GM08714 (cell line): ENCODE results near the gene GRIA1.

Source experiments
- H3K4me3 ChIP-seq: fragments of 200-500 bp; sonication (Bioruptor generic); 2 replicates; pipeline ENCODE4 v1.5.1; 2014; ENCODE audit warnings: mild to moderate bottlenecking, low read length, inconsistent platforms
- ZNF274 ChIP-seq: IDR thresholded peaks from 2 replicates; pipeline ENCODE4 v1.6.1; 2012; ENCODE audit warnings: mild to moderate bottlenecking, low read depth, low read length

Gene GRIA1

DNA sequence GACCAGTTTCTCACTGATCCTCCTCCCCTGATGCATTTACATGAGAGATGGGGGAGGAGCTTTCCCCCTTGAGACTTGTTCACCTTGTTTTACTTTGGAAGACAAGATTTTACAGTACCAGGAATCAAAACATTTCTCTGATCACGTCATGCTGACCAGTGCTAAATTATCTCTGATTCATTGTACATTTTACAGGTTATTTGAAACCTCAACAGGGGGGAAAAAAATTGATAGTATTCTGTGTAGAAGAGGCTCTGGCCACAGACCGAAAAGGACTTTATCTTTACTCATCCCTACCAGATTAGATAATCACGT lies 133.9 kb downstream of the GRIA1 start:
- no peak for TF ChIP-seq ZNF274
- H3K4me3 ChIP-seq: no peak overlapping the region

DNA sequence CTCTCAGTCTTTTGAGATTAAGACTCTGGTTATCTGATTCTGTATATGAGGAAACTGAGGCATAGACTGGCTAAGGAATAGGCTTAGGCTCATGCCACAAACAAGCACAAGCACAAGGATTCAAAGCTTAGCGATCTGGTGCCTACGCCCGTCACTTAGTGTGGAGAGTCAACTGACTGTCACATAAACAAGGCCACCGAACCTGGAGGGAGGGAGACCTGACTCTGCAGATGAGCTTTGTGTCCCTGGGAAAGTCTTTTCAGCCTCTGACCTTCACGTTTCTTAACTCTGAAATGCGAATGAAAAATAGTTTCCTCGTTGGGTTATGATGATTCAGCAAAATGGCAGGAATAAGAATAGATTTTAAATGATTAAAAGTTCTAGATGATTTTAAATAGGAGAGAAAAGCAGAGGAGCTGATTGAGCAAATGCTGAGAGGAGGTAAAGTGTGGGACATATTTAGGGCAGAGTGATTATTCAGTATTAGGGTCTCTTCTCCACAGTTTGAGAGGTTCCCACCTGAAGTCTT lies 135.4 kb downstream of the GRIA1 start:
- no peak for TF ChIP-seq ZNF274
- no peak overlapping the region for H3K4me3 ChIP-seq

DNA sequence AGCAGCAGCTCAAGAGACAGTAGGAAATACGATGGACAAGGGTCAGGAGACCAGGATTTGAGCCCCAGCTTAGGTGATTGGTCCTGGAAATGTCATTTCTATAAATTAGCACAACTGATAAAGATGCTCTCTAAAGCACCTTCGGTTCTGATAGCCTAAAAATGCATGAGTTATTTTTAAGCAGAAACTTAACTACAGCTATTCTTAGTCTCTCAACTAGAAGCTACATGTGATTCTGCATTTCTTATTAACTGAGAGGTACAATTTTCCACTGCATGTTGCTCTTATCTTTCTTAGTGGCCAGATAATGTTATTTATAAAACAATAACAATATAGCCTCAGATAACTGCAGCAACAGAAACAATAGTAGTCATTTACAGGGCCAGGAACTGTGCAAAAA lies 136.4 kb downstream of the GRIA1 start:
- TF ChIP-seq ZNF274: no peak
- H3K4me3 ChIP-seq: no peak overlapping the region

DNA sequence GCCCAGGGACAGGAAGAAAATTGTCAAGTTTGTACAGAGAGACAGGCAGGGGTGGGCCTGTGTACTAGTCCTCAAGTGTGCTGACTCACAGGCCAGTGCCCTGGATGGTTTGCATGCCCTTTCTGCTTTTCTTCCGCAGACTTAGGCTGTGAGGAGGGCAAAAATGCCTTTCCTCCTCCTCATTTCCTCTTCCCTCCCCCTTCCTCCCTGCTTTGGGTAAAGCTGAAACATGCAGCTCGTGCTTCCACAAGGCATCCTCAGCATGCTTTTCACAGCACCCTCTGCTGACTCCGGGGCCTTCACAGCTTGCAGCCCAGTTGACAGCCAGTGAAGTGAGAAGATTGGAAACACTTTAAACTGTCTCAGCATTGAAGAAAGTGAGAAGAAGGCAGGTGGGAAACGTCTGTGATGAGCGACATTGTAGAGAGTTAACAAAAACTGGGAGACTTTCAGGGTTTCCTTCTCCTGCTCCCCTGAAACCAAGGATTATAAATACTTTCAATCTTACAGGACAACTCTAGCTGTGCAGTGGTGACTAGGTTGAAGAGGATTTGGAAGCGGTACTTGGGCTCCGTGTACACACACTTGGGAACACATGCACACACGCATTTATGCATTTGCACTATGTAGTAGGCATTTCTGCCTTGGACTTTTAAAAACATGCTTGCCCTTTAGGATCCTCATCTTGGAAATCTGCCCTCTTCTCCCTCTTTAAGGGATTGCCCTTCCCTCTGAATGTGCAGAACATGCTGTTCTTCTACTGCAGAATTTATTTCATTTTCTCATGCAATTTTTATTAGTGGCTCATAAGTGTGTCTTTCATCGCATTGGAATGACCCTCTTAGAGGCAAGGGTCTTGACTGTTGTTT lies 138.8 kb downstream of the GRIA1 start:
- no peak for TF ChIP-seq ZNF274
- no peak overlapping the region for H3K4me3 ChIP-seq

DNA sequence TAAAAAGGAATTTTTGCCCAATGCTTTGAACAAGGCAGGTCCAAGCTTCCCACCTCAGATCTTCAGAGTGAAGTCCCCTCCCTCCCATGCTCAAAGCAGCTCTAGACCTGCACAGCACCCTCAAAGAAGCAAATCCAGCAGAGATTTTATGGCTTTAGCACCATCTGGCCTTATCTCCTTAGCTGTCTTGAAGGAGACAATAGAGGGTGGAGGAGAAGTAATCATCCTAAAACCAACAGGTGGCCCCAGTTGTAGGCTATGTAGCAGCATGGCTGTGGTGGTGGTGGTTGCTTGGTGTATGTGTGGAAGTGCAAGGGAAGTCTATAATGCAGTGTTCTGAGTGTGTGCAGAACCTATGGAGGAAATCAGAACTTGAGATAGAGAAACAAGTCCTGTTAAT lies 140.1 kb downstream of the GRIA1 start:
- H3K4me3 ChIP-seq: no peak overlapping the region
- no peak for TF ChIP-seq ZNF274

DNA sequence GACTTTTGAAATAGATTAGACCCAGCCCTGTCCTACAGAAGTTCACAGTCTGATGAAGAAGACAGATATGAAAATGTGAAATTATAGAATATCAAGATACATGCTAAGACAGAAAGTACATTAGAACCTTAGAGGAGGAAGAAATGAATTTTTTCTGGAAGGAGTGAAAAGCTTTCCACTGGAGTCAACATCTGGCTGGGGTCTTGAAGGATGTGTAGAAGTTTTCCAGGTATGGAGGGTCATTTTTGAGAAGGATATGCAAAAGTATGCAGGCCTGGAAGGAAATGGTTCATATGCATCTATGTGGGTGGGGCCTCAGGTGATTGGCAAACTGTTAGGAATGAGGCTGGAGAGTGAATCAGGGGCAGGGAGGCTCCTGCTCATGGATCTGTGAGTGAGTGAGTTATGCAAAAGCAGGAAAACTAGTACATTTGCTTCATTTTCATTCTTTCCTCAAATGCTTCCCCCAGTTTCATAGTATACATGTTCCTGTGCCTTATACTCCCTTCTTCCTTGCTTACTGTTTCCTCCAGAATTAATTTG lies 142.3 kb downstream of the GRIA1 start:
- no peak for TF ChIP-seq ZNF274
- no peak overlapping the region for H3K4me3 ChIP-seq

DNA sequence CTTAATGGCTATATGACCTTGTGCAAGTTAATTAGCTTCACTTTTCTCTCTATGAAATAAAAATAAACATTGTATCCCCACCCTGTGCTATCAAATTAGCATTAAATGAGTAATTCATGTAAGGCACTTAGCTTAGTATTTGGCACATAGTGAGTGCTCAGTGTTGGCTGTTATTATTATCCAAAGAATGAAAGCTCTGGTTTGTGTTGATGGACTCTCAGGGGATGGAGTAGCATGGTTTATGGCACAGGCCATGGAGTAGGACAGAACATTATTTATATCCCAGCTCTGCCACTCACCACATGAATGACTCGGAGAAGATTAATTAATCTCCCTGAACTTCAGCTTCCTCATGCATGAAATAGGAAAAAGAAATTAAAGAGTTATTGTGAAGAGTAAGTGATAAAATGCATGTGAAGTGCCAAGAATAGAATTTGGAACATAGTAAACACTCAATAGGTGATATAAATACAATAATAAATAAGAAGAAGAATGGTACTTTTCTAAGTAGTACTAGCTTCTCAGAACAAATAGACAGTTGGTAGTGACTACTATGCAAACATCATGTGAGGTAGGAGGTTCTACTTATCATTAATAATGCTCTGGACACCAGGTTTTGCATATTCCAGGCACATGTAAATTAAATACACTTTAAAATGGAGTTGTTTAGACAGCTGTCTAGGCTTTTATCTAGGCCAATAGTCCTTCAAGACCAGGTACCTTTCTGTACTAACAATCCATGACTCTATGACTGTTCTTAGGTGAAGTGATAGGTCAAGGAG lies 146.4 kb downstream of the GRIA1 start:
- no peak overlapping the region for H3K4me3 ChIP-seq
- TF ChIP-seq ZNF274: no peak

DNA sequence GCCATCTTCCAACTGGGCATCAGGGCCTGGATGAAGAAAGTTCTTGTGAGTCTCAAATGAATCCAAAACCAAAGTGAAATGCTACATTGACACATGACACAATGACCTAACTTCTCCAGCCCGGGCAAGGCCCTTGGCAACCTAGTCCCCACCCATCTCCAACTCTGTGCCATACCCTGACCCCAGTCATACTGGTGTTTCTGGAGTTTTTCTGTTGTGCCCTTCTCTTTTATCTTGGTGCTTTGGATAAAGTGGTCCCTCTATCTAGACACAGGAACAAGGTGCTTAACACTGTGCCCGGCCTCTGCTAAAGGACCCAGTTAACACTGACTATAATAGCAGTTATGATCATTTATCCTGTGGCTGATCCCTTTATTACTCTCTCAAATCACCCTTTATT lies 149.8 kb downstream of the GRIA1 start:
- no peak for TF ChIP-seq ZNF274

DNA sequence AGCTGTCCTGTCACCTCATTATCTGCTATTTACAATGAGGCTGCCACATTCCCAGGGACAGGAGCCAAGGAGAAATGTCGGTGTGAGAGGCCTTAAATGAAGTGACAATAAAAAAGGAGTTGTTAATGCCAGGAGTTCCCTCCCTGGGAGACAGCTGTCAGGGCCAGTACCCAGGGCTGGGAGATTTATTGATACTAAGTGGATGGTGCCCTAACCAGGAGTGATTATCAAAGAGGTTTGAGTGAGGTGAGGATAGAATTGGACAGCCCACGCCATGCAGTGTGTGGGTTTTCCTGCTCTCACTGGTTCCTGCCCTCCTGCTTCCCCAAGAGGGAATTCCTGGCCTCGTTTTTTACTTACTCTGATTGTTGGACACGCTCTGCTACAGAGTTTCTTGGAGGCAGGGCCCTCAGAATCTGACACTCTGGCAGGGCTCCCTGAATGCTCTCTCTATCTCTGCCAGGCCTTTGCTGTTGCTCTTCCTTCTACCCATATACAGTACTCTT lies 150.8 kb downstream of the GRIA1 start:
- no peak overlapping the region for H3K4me3 ChIP-seq

More for the DNA sequence above, 149.8 kb downstream of the GRIA1 start:
- no peak overlapping the region for H3K4me3 ChIP-seq

DNA sequence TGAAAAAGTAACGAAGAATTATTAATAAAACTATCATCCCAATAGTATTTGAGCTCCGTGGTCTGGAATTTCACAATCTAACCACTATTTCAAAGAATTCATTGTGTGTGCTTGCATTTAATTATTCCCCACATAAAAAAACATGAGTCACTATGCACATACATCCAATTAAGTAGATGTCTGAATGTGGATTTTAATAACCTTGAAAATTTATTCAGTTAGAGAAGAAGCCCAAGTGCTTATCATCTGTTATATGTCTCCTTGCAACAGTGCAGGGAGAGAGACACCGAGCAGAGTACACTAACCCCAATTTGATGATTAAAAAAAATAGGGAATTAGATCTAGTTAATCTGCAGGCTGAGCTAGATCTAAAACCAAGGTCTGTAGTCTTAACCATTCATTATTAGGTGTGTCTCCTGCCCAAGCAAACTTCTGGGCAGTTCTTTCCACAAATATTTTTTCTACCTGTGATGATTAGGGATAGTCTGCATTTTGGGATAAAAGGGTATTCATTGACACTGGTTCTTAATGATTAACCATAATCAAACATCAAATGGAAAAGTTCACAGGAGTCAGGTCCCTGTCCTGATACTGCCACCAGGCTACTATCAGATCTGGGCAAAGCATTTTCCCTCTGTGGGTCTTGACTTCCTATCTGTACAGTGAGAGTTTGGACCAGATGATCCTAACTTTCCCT lies 164.2 kb downstream of the GRIA1 start:
- no peak for TF ChIP-seq ZNF274
- no peak overlapping the region for H3K4me3 ChIP-seq

More for the DNA sequence above, 150.8 kb downstream of the GRIA1 start:
- no peak for TF ChIP-seq ZNF274

DNA sequence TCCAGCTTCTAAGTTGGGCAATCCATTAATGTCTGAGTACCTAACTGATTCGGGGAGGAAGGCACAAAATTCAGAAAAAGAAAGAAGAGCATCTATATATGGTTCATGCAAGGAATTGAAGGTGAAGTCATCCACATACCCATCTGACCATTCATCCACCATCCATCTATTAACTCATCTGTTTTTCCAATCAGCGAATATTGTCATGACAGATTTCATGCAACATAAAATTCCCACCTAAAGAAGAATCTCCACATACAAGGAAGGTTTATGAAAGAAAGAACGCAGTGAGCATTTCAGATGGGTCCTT lies 164.7 kb downstream of the GRIA1 start:
- no peak overlapping the region for H3K4me3 ChIP-seq
- TF ChIP-seq ZNF274: no peak

DNA sequence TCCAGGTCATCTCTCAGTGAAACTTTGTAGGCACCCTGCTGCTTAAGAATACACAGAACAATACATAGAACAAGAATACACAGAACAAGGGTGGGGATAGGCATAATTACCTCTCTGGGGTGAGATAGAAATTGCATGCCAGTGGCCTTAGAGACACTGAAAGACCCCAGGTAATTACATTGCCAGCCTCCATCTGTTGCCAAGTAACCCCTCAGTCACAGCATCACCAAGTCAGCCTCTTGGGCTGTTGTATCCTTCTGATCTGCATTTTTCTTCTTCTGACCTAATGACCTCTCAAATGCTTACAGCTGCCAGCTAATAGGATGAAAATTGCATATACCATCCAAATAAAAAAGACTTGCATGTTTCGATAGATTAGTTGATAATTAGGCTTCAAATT lies 167.7 kb downstream of the GRIA1 start:
- TF ChIP-seq ZNF274: no peak
- H3K4me3 ChIP-seq: no peak overlapping the region

DNA sequence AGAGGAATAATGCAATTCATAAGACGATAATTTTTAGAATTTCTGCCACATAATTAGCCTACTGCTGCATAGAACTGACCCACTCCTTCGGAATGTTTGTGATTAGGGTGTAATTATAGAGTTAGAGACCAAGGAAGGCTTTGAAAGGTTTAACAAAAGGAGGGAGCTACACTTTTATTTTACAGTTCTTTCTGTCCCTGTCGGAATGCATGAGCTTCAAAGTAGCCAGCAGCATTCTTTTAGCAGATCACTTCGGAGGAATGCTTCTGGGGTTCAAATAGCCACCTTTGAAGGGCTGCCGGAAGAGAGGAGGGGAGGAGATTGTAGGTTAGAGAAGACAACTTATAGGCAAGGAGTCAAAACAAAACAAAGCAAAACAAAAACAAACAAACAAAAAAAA lies 168.1 kb downstream of the GRIA1 start:
- TF ChIP-seq ZNF274: no peak
- no peak overlapping the region for H3K4me3 ChIP-seq

DNA sequence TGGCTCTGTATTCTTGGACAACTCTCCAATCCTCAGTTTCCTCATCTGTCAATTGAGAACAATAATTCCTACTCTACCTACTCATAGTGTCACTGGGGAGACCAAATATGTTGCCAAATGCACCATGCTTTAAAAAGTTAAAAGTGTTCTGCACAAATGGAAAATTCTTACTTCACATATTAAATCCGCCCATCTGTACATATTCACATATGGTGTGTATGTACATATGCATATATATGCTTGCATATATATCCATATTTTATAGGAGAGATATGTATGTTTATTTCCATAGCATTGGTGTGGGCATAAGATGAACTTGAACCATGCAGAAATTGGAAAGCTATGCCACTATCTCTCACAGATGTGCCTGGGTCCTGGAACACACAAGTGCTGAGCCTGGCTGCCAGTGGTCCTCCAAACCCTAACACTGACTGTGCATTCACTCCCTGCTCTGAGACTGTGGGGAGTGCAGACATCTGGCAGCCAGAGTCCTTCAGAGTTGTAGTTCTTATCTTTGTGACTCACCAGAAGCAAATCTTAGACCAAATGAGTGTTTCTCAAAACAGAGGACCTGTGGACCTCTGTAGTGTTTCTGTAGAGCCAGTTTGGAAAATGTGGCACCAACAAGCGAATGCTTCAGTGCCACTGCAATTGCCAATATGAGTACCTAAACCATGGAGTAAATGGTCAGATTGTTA lies 168.7 kb downstream of the GRIA1 start:
- H3K4me3 ChIP-seq: no peak overlapping the region
- TF ChIP-seq ZNF274: no peak

DNA sequence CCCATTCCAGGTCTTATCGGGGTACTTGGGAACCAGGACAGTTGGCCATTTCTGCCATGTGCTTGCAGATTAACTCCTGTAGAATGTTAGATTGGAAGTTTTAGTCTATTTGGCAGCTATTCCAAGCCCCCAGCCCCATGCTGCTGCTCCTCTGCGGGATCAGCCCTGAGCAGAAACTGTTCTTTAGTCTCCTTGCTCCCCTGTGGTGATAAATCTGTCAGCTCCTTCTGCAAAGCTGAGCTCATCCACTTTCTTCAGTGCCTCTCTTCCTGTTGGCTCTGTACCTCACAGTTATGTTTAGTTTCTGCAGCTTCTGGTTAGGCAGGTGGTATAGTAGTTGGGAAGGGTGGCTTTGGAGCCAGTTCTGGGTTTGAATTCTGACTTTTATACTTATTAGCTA lies 170.4 kb downstream of the GRIA1 start:
- H3K4me3 ChIP-seq: no peak overlapping the region
- no peak for TF ChIP-seq ZNF274
